ENCODE results near the gene NOC4L.
"Not testable (repeated sequence)": the region's sequence is repeated elsewhere in the genome, so short reads cannot be mapped to it uniquely, and the experiment has no call there.

NOC4L gene

DNA sequence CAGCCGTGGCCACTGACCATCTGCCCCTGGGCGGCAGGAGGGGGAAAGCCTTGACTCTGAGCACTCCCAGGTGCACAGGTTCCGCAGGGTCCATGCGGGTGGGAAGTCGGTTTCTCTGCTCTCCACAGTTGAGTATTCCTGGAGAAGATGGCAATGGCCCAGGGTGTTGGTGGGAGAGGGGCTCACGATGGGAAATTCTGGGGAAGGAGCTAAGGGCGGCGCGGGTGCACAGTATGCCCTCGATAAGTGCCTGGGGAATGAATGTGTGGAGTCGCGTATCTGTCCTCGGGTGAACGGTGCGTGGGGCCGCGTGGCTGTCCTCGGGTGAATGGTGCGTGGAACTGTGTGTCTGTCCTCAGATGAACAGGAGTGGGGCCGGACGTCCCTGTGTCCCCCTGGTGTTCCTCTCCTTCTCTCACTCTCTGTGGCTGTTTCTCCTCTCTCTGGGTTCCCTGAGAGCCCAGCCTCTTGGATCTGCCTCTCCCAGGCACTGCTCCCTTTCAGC is 38.0 kb downstream of the NOC4L start:
- no peak for DNase-seq (ENCODE audit: low read depth)

DNA sequence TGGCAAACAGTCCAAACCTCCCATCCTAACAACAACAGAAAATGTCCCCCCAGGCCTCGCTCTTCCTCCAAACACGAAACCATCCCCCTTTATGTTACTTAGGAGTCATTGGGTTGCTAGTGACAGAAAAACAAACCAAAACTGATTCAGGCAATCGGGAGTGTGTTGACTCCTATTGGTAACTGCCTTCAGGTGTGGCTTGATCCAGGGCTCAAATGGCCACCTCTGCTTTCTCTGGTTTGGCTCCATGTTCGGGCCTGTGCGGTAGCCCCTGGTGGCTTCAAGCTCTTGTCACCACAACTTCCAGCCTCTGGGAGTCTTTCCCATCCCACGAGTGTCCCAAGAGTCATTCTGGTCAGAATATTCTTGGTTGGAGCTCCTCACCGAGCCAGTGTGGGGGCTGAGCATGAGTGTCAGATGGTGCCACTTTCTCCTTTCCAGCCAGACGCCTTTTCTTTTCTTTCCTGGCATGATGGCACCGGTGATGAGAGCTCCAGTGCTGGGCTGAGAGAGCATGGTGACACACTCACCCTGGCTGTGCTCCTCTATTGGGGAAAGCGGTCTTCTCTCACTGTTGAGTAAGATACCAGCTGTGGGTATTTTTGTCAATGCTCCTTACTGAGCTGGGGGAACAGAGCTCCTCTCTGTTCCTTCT is 38.6 kb downstream of the NOC4L start:
- DNase-seq (ENCODE audit: low read depth), result no peak

DNA sequence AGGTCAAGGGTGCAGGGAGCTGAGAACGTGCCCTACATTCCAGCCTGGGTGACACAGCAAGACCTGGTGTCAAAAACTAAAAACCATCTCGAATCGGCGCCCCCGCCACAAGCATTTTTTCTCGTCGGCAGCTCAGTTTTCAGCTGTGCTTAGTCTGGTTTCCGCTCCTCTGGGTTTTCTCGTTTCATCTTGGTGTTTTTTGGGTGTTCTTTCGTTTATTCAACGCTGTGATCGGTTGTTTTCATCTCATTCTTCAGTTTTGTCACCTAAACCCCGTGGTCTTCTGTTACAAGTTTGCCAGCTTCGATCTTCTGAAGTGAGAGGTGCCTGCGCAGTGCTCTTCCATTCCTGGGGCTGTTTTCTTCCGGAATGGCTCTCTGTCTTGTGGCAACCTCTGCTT is 41.4 kb downstream of the NOC4L start:
- DNase-seq (ENCODE audit: low read depth), result no peak

DNA sequence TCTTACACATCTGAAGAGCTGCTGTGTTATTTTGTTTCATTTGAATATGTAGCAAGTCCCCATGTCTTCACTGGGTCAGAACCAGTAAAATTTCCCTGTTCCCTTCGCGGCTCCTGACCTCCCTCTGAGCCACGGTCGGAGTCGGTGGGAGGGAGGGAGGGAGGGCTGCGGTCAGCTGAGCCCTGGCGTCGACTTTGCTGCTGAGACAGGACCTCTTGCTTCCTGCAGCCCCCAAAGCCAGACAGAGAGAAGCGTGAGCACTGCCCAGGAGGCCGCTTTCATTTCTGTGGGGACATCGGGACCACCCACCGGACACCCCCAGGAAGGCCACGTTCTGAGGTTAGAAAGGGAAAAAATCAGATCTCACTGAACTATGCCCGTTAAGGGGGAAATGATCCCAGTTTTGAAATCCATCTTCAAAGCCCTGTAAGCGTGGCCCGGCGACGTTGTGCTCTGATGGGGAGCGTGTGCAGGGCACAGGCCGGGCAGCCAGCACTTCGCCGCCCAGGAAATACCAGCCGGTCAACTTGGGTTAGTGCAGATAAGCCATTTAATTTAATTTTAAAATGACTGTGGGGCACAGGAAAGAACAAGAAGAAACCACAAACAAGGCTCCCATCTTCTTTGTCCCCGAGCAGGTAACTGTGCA is 42.1 kb downstream of the NOC4L start:
- no peak for DNase-seq (ENCODE audit: low read depth)

DNA sequence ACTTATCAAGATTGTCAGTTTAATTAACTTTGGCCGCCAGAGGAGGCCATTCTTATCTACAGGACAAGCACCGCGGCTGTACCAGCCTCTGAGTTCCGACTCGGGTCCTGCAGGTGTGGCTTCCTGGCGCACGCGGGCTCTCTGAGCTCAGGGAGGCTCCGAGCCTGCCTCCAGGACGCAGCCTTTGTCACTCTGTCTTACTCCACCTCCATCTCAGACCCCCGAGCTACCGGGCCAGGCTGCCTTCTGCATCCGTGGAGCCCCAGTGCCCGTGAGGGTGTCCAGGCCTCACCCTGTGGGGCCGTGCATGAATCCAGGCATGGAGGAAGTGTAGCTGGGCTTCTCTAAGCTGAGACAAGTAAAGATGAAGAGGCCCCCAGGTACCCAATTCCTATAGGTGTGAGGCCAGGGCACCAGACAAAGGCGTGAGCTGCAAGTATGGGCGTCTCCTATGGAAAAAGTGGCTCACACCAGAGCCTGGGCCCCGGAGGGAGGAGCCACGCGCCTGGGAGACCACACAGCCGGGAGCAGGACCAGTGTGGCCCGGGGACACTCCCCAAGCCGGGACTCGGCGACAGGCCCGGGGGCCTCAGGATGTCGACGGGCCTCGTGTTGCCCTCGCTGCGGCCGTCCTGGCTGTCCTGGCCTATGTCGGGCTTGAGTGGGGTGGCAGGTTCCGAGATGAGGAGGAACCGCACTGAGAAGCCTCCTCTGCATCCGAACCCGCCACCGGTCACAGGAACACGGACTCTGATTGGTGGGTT is 42.8 kb downstream of the NOC4L start:
- no peak for DNase-seq (ENCODE audit: low read depth)

DNA sequence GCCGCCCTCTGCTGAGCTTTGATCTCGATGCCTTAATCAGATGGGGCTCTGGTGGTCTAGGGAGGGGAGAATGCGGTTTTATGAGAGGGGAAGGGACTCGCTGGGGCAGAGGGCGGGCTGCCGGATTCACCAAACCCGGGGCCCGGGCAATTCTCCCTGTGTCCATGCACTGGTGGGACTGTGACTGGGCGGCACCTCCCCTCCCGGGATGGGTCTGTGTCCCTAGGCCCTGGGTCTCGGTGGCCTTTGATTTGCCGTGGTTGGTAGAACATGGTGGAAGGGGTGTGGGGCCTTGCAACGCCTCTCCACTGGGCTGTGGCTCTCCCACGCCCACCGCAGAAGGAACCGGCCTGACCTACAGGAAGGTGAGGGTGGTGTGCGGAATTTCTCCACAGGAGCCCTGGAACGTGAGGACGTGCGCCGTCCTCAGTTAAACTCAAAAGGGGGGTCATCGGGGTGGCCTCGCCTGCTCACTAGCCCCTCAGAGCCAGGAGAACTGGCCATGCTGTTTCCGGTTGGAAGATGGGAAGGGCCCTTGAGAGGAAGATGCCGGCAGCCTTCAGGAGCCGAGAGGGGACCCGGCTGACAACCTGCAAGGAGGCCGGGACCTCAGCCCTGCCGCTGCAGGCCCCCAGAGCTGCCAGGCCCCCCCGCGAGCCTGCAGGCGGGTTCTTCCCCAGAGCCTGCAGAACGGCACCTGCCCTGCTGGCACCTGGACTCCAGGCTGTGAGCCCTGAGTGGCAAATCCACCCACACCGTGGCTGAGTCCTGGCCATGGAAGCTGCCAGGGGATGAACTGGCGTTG is 43.6 kb downstream of the NOC4L start:
- no peak for DNase-seq (ENCODE audit: low read depth)

DNA sequence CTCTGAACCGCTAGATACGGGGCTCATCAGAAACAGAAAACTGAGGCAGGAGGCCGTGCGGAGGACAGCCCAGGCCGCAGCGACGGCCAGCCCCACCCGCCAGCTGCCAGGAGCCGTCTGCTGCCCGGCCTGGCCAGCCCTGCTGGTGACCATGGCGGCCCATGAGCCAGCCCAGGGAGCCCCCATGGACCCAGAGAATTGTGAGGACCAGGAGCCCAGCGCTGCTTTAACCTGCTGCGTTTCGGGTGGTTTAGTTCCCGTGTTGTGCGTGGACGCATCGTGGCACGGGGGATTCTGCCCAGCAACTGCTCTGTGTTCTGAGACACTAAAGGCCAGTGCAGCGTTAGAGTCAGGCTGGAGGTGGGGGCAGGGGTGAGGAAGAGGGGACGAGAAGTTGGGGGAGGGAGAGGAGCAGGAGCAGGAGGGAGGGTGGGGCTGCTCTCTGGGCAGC is 44.2 kb downstream of the NOC4L start:
- no peak for DNase-seq (ENCODE audit: low read depth)

DNA sequence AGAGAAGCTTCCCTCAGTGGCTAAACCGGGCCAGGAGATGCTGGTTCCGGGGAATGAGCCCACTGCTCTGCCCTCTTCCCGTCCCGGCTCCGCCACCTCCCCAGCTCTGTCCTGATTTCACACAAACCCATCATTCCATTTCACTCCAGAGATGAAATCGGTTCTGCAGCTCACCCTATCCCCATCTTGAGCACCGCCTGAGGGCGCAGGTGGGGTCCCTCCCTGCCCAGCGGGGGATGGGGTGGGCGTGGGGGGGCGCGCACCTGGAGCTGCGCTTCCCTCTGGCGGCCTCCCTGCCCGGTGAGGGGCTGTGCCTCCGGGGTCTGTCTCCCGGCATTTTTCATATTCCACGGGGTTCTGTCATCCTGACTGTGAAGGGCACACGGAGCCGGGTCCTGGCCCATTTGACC is 44.7 kb downstream of the NOC4L start:
- no peak for DNase-seq (ENCODE audit: low read depth)

DNA sequence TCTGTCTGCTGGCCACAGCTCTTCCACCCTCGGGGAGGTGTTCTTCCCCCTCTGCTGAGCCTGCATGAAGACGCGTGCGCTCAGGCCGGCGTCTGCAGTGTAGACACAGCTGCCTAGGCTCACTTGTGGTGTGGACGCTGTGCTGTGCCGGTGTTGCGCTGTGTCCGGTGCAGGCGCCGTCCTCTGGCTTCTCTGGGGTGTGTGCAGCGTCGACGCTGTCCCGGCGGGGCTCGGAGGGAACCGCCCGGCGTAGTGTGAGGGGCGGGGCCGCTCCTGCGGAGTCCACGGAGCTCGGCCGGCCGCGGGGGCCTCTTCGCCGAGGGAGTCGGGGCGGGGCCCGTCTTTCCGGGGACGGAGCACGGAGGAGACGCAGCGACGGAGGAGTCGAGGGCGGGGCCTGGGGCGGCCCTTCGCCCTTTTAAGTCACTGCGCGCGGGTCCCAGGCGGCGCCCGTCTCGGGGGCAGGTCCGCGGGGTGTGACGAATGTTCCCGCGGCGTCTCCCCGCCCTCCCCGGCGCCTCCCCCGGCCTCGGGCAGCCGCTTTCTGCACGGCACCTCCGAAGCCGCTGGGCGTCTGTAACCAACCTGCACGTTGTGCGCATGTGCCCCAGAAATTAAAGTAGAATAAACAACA is 45.2 kb downstream of the NOC4L start:
- peak; percentile 93 for DNase-seq (ENCODE audit: low read depth)

DNA sequence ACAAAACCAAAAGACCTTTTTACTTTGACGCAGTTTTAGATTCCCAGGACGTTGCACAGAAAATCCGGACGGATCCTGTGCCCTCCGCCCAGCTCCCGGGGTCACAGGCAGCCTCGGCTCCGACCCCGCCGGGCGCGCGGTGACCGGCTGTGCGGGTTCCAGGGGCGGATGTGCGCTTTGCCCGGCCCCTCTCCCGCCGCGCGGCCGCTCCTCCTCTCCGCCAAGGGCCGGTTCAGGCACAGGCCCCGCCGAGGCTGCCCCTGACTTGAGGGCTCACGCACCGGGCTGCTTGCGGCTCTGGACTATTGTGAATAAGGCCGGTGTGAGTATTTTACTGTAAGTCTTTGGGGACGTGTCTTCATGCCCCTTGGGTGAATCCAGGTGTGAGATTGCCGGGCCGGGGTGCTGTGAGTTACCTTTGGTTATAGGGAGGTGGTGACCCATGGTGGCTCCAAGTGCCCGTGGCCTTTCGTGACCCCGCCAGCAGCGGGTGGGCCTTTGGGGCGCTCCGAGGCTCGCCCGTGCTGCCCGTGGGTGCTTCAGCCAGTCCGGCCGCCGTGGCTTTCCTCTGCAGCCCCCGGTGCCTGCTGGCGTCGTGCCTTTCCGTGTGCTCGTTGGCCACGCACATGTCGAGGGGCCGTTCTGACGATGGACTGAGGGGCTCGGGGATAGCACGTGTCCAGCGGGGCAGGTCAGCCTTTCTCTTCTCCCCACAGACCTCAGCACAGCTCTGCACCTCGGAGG is 45.9 kb downstream of the NOC4L start:
- DNase-seq (ENCODE audit: low read depth), result no peak

DNA sequence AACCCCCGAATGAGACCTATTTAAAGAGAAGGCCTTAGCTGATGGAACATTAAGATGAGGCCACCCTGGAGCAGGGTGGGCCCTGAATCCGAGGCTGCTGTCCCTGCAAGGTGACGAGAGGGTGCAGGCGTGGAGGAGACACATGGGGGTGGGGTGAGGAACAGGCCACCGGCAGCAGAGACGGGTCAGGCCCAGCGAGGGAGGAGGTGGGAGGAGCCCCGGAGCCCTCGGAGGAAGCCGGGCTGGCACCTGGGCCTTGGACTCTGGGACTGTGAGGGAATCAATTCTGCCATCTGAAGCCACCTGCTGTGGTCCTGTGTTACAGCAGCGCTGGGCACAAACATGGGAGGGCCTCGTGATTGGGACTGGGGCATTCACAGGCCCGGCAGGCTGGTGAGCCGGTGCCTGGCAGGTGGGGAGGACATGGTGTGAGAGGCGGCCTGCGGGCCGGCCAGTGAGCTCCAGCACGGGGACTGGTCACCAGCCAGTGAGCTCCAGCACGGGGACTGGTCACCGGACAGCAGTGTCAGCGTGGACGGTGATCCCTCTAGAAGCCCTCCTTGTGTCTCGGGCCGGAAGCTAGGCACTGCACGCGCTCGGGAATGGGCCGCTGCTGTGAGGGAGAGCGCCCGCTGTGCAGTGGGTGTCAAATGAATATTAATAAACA is 46.7 kb downstream of the NOC4L start:
- no peak for DNase-seq (ENCODE audit: low read depth)

DNA sequence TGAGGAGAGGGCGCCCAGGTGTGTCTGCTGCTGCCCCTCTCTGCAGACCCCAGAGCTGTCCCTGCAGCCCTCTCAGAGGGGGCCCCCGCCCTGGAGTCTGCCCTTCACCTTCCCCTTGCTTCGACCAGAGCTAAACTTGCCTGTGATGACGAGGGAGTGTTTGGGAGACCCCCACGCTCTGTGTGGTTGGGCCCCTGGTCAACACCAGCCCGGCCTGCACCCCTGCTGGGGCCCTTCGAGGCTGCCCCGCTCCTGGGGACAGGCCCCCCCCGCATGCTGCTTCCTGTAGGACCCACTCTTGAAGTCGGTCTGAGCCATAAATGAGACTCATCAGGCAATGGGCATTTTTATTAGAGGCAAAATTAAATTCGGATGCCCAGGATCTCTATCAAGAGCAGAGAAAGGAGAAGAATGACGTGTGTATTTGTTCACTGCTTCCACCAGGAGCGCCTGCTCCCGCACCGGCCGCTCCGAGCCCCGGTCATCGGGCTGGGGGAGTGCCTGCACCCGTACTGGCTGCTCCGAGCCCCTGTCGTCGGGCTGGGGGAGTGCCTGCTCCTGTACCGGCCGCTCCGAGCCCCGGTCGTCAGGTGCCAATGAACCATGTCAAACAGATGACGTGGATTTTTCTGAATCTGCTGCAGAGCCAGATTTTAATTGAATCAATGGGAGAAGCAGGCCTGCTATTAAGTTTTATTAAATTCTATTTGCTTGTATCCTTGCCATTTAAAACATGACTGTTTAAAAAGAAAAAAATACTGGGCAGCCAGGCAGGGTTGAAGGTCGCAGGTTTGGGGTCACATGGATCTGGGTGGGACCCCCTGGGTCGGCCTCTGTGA is 47.7 kb downstream of the NOC4L start:
- no peak for DNase-seq (ENCODE audit: low read depth)

DNA sequence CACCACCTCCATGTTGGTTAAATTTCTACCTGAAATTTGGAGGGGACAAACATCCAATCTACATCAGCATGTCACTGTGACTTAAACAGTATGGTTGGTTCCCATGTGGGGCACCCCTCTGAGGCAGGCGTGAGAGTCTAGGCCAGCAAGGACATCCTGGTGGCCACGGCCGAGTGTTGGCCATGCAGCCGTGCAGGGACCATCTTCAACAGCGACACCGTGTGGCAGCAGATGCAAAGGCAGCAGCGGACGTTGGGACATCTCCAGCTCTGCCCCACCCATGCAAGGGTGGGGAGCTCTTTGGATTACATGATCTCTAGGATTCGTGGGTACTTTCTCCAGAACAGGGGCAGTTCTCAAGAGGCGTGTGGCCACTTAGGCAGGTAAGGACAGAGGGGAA is 49.8 kb downstream of the NOC4L start:
- no peak for DNase-seq (ENCODE audit: low read depth)

DNA sequence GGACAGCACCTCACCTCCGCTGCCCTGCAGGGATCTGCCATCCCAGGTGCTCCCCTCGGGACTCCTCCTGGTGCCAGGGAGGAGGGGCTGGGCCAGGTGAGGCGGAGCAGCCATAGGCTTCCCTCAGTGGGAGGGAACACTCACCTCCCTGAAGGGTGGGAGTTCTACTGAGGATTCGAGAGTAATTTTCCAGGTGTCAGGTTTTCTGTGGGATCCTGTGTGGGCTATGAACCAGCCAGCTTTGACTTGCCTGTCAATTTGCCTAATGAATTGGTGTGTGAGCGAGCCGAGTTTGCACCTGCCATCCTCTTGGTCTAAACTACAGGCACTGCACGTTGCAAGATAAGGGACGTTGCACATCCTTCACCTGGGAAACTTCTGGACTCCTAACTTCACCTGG is 50.3 kb downstream of the NOC4L start:
- no peak for DNase-seq (ENCODE audit: low read depth)

DNA sequence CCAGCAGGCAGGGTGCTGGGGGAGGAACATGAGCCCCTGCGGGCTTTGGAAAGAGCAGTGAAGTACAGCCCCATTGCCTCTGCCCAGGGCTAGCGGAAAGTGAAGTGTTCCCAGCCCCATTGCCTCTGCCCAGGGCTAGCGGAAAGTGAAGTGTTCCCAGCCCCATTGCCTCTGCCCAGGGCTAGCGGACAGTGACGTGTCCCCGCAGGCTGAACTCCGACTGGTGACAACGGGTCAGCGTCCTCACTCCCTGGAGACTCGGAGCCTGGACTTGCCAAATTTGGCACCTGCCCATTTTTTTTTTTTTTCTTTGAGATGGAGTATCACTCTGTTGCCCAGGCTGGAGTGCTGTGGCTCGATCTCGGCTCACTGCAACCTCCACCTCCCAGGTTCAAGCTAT is 51.0 kb downstream of the NOC4L start:
- DNase-seq (ENCODE audit: low read depth), result not testable (repeated sequence)

DNA sequence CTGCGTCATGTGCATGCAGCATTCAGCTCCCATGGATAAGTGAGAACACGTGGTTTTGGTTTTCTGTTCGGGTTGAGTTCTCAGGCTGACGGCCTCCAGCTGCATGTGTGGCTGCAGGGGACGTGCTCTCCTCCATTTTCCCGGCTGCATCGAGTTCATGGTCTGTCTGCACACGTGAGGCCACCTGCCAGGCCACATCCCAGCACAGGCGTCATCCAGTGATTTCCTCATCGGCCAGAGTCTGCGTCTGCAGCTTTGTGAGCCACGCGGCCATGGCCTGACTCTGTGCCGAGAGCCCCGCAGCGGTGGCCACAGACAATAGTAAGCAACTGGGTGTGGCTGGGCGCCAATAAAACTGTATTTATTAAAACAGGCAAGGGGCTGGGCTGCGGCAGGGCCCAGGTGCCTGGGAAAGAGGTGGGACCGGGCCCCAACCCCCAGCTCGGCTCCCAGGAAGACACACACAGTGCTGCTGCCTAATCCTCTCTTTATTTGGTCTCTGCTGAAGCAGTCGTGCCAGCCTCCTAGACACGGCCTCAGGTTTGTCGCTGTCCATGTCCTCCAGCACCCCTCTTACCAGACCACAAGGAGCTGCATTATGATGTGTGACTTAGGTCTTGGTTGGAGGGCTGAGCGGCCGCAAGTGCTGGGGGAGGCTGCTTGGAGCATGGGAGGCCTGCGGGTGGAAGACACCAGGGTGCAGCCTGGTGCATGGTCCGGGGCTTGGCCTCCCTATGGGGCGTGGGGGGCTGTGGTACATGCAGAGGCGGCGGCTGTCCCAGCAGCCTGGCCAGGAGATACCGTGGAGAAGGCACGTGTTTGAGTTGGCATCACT is 52.0 kb downstream of the NOC4L start:
- no peak for DNase-seq (ENCODE audit: low read depth)

DNA sequence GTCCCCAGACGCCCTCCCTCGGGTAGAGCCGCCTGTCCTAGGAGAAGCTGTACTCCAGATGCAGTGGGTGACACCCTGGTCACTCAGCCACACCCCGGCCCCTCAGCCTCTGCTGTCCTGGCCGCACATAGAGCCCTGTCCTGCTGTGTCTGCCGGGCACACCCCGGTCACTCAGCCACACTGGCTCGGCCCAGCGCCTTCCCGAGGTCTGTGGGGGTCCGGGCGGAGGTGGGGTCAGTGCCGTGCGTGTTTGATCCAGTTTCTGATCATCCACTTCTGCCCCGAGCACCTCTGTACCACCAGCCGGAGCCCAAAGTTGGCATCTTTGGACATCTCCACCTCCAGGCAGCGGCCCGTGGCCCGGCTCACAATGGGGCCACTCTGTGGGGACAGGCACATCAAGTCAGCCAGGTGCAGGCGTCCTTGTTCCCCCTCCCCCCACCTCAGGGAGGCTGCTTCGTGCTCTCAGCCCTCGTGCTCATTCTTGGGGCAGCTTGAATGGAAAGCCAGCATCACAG is 52.7 kb downstream of the NOC4L start:
- DNase-seq (ENCODE audit: low read depth), result no peak

DNA sequence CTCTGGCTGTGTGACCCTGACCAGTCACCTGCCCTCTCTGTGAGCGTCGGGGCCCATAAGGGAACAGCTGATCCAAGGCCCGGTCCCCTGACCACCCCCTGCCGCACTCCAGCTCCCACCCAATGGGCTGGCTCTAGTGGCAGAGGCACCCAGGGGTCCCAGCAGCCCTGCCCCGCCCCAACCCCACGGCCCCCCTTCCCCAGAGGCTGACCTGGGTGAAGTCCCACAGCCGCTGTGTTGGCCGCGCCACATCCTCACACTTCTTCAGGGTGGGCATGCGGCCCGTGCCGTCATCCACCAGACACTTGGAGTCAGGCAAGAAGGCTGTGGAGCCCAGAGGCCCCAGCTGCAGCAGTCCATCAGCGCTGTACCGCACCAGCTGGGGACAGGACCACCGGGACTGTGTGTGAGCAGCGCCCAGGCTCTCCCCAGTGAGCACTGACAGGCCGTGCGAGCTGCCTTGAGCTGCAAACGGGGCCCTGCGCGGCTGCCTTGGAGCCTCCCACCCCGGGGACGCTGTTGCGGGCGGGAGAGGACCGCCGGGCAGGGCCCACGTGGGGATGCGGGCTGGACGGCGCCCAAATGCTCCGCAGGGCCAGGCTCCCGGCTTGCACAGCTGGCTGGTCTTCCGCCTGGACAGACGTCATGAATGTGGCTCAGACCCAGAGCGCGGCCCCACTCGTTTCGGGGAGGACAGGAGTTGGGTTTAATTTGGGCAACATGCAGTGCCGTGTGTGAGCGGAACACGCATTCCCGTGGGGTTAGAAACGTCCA is 53.5 kb downstream of the NOC4L start:
- no peak for DNase-seq (ENCODE audit: low read depth)
